ENCODE measurements around the gene DNAH9. TPM values are rescaled to one million over a fixed set of nuclear protein-coding genes. Genes with fewer than 3 reads are reported as not detected.

DNAH9 gene
- total and polyA plus RNA-seq, 2 of the 8 experiments (the other 6 are each of a cell fraction or from before 2014, with no cell fraction given), result 0.21 to 0.86 TPM

GRCh38 chr17:11805952-11806351 lies 207.7 kb downstream of the DNAH9 start:
- H3K27me3 ChIP-seq (replicated peaks in 1 of 4; ENCODE audit: control insufficient read depth in 3 of 4, extremely low read depth in 1 of 4, insufficient read depth in 3 of 4, low read length in 3 of 4), result no peaks in the 10 kb centered on the region
- no peak overlapping the region for H3K4me3 ChIP-seq (ENCODE audit: extremely low read depth in 1 of 4, insufficient read depth in 2 of 4, low read depth in 3 of 4, low read length in 4 of 4)
- no peak overlapping the region for H2BK20ac ChIP-seq (ENCODE audit: low read length)
- no peak overlapping the region for H2BK5ac ChIP-seq (ENCODE audit: low read depth, low read length)
- peaks cover 0 to 4% (median 2%) of the 10 kb centered on the region in 4 experiments; a peak in 2 of 7 replicates for H3K4me1 ChIP-seq (replicated peaks in 1 of 4; ENCODE audit: control insufficient read depth in 3 of 4, insufficient read depth in 4 of 4, low read length in 3 of 4)
- DNase-seq (ENCODE audit: low read depth in 1 of 2, low spot score in 2 of 2) (no peak), FAIRE-seq (no peak)
- H3K79me1 ChIP-seq (ENCODE audit: low read depth, low read length), result no peaks in the 10 kb centered on the region
- CTCF ChIA-PET (ENCODE audit: partially characterized antibody), result no interaction called here
- H3K36me3 ChIP-seq (ENCODE audit: control insufficient read depth in 2 of 4, insufficient read depth in 4 of 4, low read length in 3 of 4), result no peaks in the 10 kb centered on the region
- H3K9me3 ChIP-seq (ENCODE audit: insufficient read depth in 2 of 2, low read depth in 1 of 2, low read length in 1 of 2), result no peaks in the 10 kb centered on the region
- 95% methylated on average over 7 of the region's 7 CpGs; no CpG with 5 or more reads in 1 of the 2 experiments for WGBS, 2 experiments (ENCODE audit: extremely low coverage in 1 of 2, insufficient coverage in 1 of 2, insufficient read length in 1 of 2, insufficient replicate concordance in 2 of 2, low coverage in 1 of 2, low lambda C conversion rate in 2 of 2, missing lambda C conversion rate in 1 of 2)
- H3K79me2 ChIP-seq (ENCODE audit: control insufficient read depth in 1 of 2, insufficient read depth in 2 of 2, low read length in 2 of 2), result no peaks in the 10 kb centered on the region
- no peaks in the 10 kb centered on the region for H3K23me2 ChIP-seq (ENCODE audit: low read depth, low read length)
- H3K23ac ChIP-seq (ENCODE audit: insufficient read length), result no peak overlapping the region
- H3K14ac ChIP-seq (ENCODE audit: insufficient read length), result no peak overlapping the region
- H4K5ac ChIP-seq (ENCODE audit: insufficient read length, low read depth, low read length), result no peak overlapping the region
- no peak overlapping the region for H2BK12ac ChIP-seq (ENCODE audit: low read depth, low read length)
- no peak overlapping the region for H3K9ac ChIP-seq (replicated peaks in 1 of 4; ENCODE audit: extremely low read depth in 1 of 4, low read depth in 3 of 4, low read length in 3 of 4)
- no peak overlapping the region for H3K4me2 ChIP-seq (ENCODE audit: insufficient read depth in 1 of 2, low read depth in 2 of 2, low read length in 2 of 2)
- POLR2A ChIA-PET (ENCODE audit: partially characterized antibody), result no interaction called here
- no peak overlapping the region for H3K18ac ChIP-seq (ENCODE audit: extremely low read depth, low read length)
- no peak overlapping the region for H3K27ac ChIP-seq (ENCODE audit: low read depth, low read length)
- H2BK15ac ChIP-seq (ENCODE audit: low read length), result no peak overlapping the region
- no peaks in the 10 kb centered on the region for H4K20me1 ChIP-seq (replicated peaks in 1 of 2; ENCODE audit: control insufficient read depth in 1 of 2, insufficient read depth in 2 of 2, low read length in 2 of 2)
- H4K8ac ChIP-seq (ENCODE audit: extremely low read depth, insufficient read depth, low read length), result no peak overlapping the region
- no peak overlapping the region for H3K4ac ChIP-seq (replicated peaks; ENCODE audit: insufficient read length, low read depth, low read length)
- H4K91ac ChIP-seq (replicated peaks; ENCODE audit: insufficient read length, low read length), result no peak overlapping the region
- no peak overlapping the region for H2BK120ac ChIP-seq (replicated peaks; ENCODE audit: low read depth, low read length)
- no peak overlapping the region for H2AK5ac ChIP-seq (ENCODE audit: low read depth, low read length)
- no peak overlapping the region for H3K56ac ChIP-seq (replicated peaks; ENCODE audit: insufficient read length, low read depth, low read length)
- H2AFZ ChIP-seq (ENCODE audit: low read length), result no peak overlapping the region
- no peak for TF ChIP-seq SP1 (IDR thresholded peaks at IDR 0.05; ENCODE audit: low read depth, low read length)
- TF ChIP-seq CHD1 (IDR thresholded peaks at IDR 0.05; ENCODE audit: low read depth, low read length), result no peak
- no peak for TF ChIP-seq BACH1 (IDR thresholded peaks at IDR 0.05; ENCODE audit: low read length)
- no peak for TF ChIP-seq KDM1A (IDR thresholded peaks at IDR 0.05; ENCODE audit: borderline replicate concordance, low read length)
- no peak for TF ChIP-seq GTF2F1 (IDR thresholded peaks at IDR 0.05; ENCODE audit: borderline replicate concordance, low read depth, low read length)
- TF ChIP-seq SIN3A (conservative IDR thresholded peaks at IDR 0.05 in 1 of 2, IDR thresholded peaks at IDR 0.05 in 1 of 2; ENCODE audit: low read depth in 1 of 2, low read length in 2 of 2), result no peak
- TF ChIP-seq KDM5A (IDR thresholded peaks at IDR 0.05; ENCODE audit: low read length), result no peak
- TF ChIP-seq EZH2 (IDR thresholded peaks at IDR 0.05; ENCODE audit: low read depth, low read length, severe bottlenecking), result no peak
- TF ChIP-seq TBP (IDR thresholded peaks at IDR 0.05; ENCODE audit: low read depth, low read length), result no peak
- TF ChIP-seq PHF8 (conservative IDR thresholded peaks at IDR 0.05; ENCODE audit: low read depth, low read length), result no peak
- no peak for TF ChIP-seq TEAD4 (IDR thresholded peaks at IDR 0.05; ENCODE audit: low read depth, low read length)
- no peak for TF ChIP-seq TAF7 (optimal IDR thresholded peaks at IDR 0.05; ENCODE audit: borderline replicate concordance, low read depth, low read length)
- TF ChIP-seq ATF3 (IDR thresholded peaks at IDR 0.05; ENCODE audit: insufficient read depth, low read depth, low read length), result no peak
- no peak for TF ChIP-seq SP2 (IDR thresholded peaks at IDR 0.05; ENCODE audit: low read length)

All from H1 (cell line).